Heart left ventricle (tissue), 16 donors: Measurements from ENCODE around the gene F11. TPM values are rescaled to one million over a fixed set of nuclear protein-coding genes. Genes with fewer than 3 reads are reported as not detected.

Experiments
- ATAC-seq, 4 donors: fragments of 200-7000 bp; cut with Tn5 transposase; one replicate each; pipeline ENCODE4 v1.9.1; 2020 to 2022; ENCODE audit warnings: moderate library complexity in 4 of 4, mild to moderate bottlenecking in 3 of 4, moderate number of reproducible peaks in 1 of 4
- DNase-seq, 5 donors: peaks; one replicate each; pipeline ENCODE4 v3.0.0-alpha.2; 2020
- H3K27ac ChIP-seq, 12 donors: fragments of 200-600 bp; sonication (generic) in 4 of 12; one replicate each; pipeline versions ENCODE4 v1.5.0 to v1.8.0; 2016 to 2022; ENCODE audit warnings: mild to moderate bottlenecking in 2 of 12
- H3K27me3 ChIP-seq, 9 donors: fragments of 200-600 bp; sonication (generic) in 2 of 9; one replicate each; pipeline versions ENCODE4 v1.5.1 to v1.8.0; 2016 to 2022; ENCODE audit warnings: mild to moderate bottlenecking in 3 of 9
- H3K36me3 ChIP-seq, 9 donors: fragments of 200-600 bp; sonication (generic) in 2 of 9; one replicate each; pipeline versions ENCODE4 v1.5.0 to v1.8.0; 2018 to 2022; ENCODE audit warnings: mild to moderate bottlenecking in 2 of 9
- H3K4me1 ChIP-seq, 12 donors: fragments of 200-600 bp; sonication (generic) in 4 of 12; one replicate each; pipeline versions ENCODE4 v1.5.0 to v1.8.0; 2016 to 2022; ENCODE audit warnings: mild to moderate bottlenecking in 3 of 12
- H3K4me3 ChIP-seq, 12 donors: fragments of 200-600 bp; sonication (generic) in 4 of 12; one replicate each; pipeline versions ENCODE4 v1.5.0 to v1.8.0; 2017 to 2022; ENCODE audit warnings: mild to moderate bottlenecking in 9 of 12, moderate library complexity in 4 of 12
- H3K9me3 ChIP-seq, 12 donors: fragments of 200-600 bp; sonication (generic) in 4 of 12; one replicate each; pipeline versions ENCODE4 v1.5.0 to v1.8.0; 2016 to 2022; ENCODE audit warnings: mild to moderate bottlenecking in 1 of 12
- CTCF ChIP-seq, 12 donors: fragments of 200-600 bp; sonication (generic) in 4 of 12; IDR thresholded peaks; one replicate each; pipeline versions ENCODE4 v1.5.0 to v1.8.0; 2018 to 2022; ENCODE audit warnings: antibody characterized with exemption in 12 of 12, mild to moderate bottlenecking in 5 of 12
- POLR2A ChIP-seq, 2 donors: fragments of 450-650 bp; IDR thresholded peaks; one replicate each; pipeline ENCODE4 v1.6.1; 2017; ENCODE audit warnings: antibody characterized with exemption in 2 of 2, mild to moderate bottlenecking in 2 of 2, moderate library complexity in 2 of 2
- WGBS, 4 donors: extraction: QIAGEN DNeasy Blood & Tissue Kit in 2 of 4; methylation state at CpG; one replicate each; pipeline versions ENCODE4 v1.1.5 to v1.1.7; 2013 to 2018; 5-methylcytosine and 5-hydroxymethylcytosine counted together
- intact Hi-C, 10 donors: fragments of 100-400 bp; cut with DNase I; formaldehyde crosslinking; loops; one replicate each; pipeline versions ENCODE4 v1.11.1 to v1.14.2; 2022
- polyA plus RNA-seq, 2 donors: library from polyadenylated mRNA; stranded (reverse); fragments of 200-250 nt; gene quantifications; one replicate each; pipeline ENCODE4 v1.2.3, GENCODE V29; 2013
- total RNA-seq, 9 donors: library from RNA; depleted of rRNA in 2 of 9; stranded (reverse); fragments of >200 nt in 2 of 9; fragmentation: NEBNext Ultra II Directional in 3 of 9; extraction: Animal tissue kit (Norgen Biotek cat#: 25700) in 3 of 9; gene quantifications; one replicate each; pipeline versions ENCODE4 v1.1.0 to v1.2.4, GENCODE V29; 2016 to 2023
- donor health status: ischemic (EF 13 %, LVEDD 7.1; RV severe dilation, severe dysfunction).
- donor health status: healthy with polysubstance abuse.
- donor health status: DM: no; HTN: yes; CAD: no.
- donor health status: DM: no; HTN: no; CAD: no.
- donor health status: ischemic (EF 25% LVEDD 6.9; RV normal size, moderate dysfunction).
- donor health status: ischemic (EF 25% LVEDD 5.7; RV mildly dilated, moderate dysfunction).
- donor health status: healthy.
- donor health status: DM: yes; HTN: yes; CAD: no.
- donor health status: ischemic (EF 35%, LVEDD 5.7; RV mildly dilated, moderate dysfunction).
- donor health status: nonischemic (EF 11% LVEDD 7.7; RV severe dilation, severe dysfunction).
- donor health status: DM: yes; HTN: yes; CAD: no.
- donor health status: PGD.
- donor health status: ischemic (EF 29% LVEDD 5.4; RV normal size, mild dysfunction).
- donor health status: nonischemic (EF 23%, LVEDD 6.1; RV moderate dilation, normal function).

F11 gene
- total and polyA plus RNA-seq, 11 donors = not detected

GRCh38 chr4:186299291-186299690 is 33.3 kb downstream of the F11 start:
- ATAC-seq (no peak), DNase-seq (no peak)
- H3K4me1 ChIP-seq = peaks cover 0 to 4% (median 0%) of the 10 kb centered on the region in 12 donors
- intact Hi-C loops = loop anchor here in 1 of 10 donors (10.0 kb wide), 1 partner anchor 176 kb away; no protein-coding TSS in a partner anchor
- no peak overlapping the region for H3K27ac ChIP-seq
- TF ChIP-seq POLR2A (IDR thresholded peaks at IDR 0.05) = no peak
- no peak for TF ChIP-seq CTCF (IDR thresholded peaks at IDR 0.05)
- no peak overlapping the region for H3K4me3 ChIP-seq
- H3K9me3 ChIP-seq = no peaks in the 10 kb centered on the region
- no peaks in the 10 kb centered on the region for H3K36me3 ChIP-seq
- H3K27me3 ChIP-seq = peaks cover 3 to 43% (median 24%) of the 10 kb centered on the region in 9 donors
- WGBS, 4 donors = 78 to 90% (median 82%) methylated on average over 5 of the region's 5 CpGs

GRCh38 chr4:186300659-186301390 is 34.8 kb downstream of the F11 start:
- no peaks in the 10 kb centered on the region for H3K36me3 ChIP-seq
- no peaks in the 10 kb centered on the region for H3K9me3 ChIP-seq
- TF ChIP-seq CTCF (IDR thresholded peaks at IDR 0.05) (no peak), POLR2A (IDR thresholded peaks at IDR 0.05) (no peak)
- 83 to 87% (median 85%) methylated on average over 6 of the region's 6 CpGs for WGBS, 4 donors
- no peak overlapping the region for H3K27ac ChIP-seq
- H3K4me3 ChIP-seq = no peak overlapping the region
- peaks cover 3 to 45% (median 22%) of the 10 kb centered on the region in 9 donors for H3K27me3 ChIP-seq
- no peak for DNase-seq
- H3K4me1 ChIP-seq = peaks cover 0 to 4% (median 0%) of the 10 kb centered on the region in 12 donors
- no peak for ATAC-seq
- intact Hi-C loops = no loop called here

GRCh38 chr4:186304216-186304615 is 38.2 kb downstream of the F11 start:
- Histone ChIP-seq H3K9me3 (no peaks in the 10 kb centered on the region), H3K4me3 (no peak overlapping the region), H3K4me1 (peaks cover 0 to 4% (median 0%) of the 10 kb centered on the region in 12 donors), H3K36me3 (no peaks in the 10 kb centered on the region), H3K27ac (no peak overlapping the region), H3K27me3 (peaks cover 0 to 37% (median 4%) of the 10 kb centered on the region in 9 donors)
- DNase-seq (no peak), ATAC-seq (no peak)
- intact Hi-C loops = no loop called here
- 88 to 92% (median 91%) methylated on average over 5 of the region's 5 CpGs for WGBS, 4 donors
- TF ChIP-seq POLR2A (IDR thresholded peaks at IDR 0.05) = no peak
- TF ChIP-seq CTCF (IDR thresholded peaks at IDR 0.05) = no peak

GRCh38 chr4:186304866-186305505 is 39.0 kb downstream of the F11 start:
- 41 to 47% (median 45%) methylated on average over 13 of the region's 13 CpGs for WGBS, 4 donors

More at GRCh38 chr4:186304866-186305505, 39.0 kb downstream of the F11 start:
- DNase-seq (no peak), ATAC-seq (peak in 1 of 4 donors; percentile 34)
- H3K4me3 ChIP-seq = no peak overlapping the region
- H3K4me1 ChIP-seq = peaks cover 0 to 4% (median 0%) of the 10 kb centered on the region in 12 donors
- peaks cover 0 to 36% (median 4%) of the 10 kb centered on the region in 9 donors for H3K27me3 ChIP-seq
- TF ChIP-seq CTCF (IDR thresholded peaks at IDR 0.05) = no peak
- TF ChIP-seq POLR2A (IDR thresholded peaks at IDR 0.05) = no peak
- H3K27ac ChIP-seq = no peak overlapping the region
- intact Hi-C loops = no loop called here
- H3K36me3 ChIP-seq = no peaks in the 10 kb centered on the region
- H3K9me3 ChIP-seq = no peaks in the 10 kb centered on the region
